Stimulated activated CD4-positive, alpha-beta T cell treated with anti-CD3 and anti-CD28 coated beads, Interleukin-1b, Interleukin-23, amount 100 ng/mL, for 4 hours (primary cell): ENCODE measurements around the gene FLAD1.
"Not testable (repeated sequence)": the region's sequence is repeated elsewhere in the genome, so short reads cannot be mapped to it uniquely, and the experiment has no call there.

Experiments
- DNase-seq, 2 donors: peaks; one replicate each; pipeline ENCODE4 v3.0.0-alpha.2; 2020; ENCODE audit warnings: low read depth in 2 of 2

FLAD1 gene

GRCh38 chr1:154988058-154988954 is 5.2 kb downstream of the FLAD1 start:
- DNase-seq, result no peak

GRCh38 chr1:154989195-154989860 is 6.2 kb downstream of the FLAD1 start:
- DNase-seq, result no peak

- DNase-seq, result no peak
These were observed 7.1 kb downstream of the FLAD1 start for GRCh38 chr1:154990276-154990675.

GRCh38 chr1:154992721-154993571 is 9.8 kb downstream of the FLAD1 start:
- DNase-seq, result no peak

- no peak for DNase-seq
These were observed 10.6 kb downstream of the FLAD1 start, which contains the start of gene LENEP for GRCh38 chr1:154993572-154994268. Gene LENEP (plus strand): TSS chr1:154993586. CDS start chr1:154993608, 22 bp downstream.

GRCh38 chr1:154994269-154994587 is 11.1 kb downstream of the FLAD1 start:
- no peak for DNase-seq

- DNase-seq, result no peak
These were observed 11.4 kb downstream of the FLAD1 start for GRCh38 chr1:154994591-154994990.

- DNase-seq, result not testable (repeated sequence)
These were observed 12.3 kb downstream of the FLAD1 start for GRCh38 chr1:154995301-154995983.

GRCh38 chr1:154996966-154997701 is 14.0 kb downstream of the FLAD1 start:
- DNase-seq, result no peak

GRCh38 chr1:154998201-154998780 is 15.1 kb downstream of the FLAD1 start:
- DNase-seq, result no peak

- peak; percentile 69 to 72 for DNase-seq
These were observed 15.8 kb downstream of the FLAD1 start for GRCh38 chr1:154998818-154999570.

- DNase-seq, result peak in 1 of 2 donors; percentile 59
These were observed 16.6 kb downstream of the FLAD1 start for GRCh38 chr1:154999571-155000410.

- DNase-seq, result no peak
These were observed 17.2 kb downstream of the FLAD1 start for GRCh38 chr1:155000411-155000725.

GRCh38 chr1:155000726-155001424 is 17.7 kb downstream of the FLAD1 start:
- DNase-seq, result peak; percentile 56 to 76

- DNase-seq, result no peak
These were observed 18.2 kb downstream of the FLAD1 start for GRCh38 chr1:155001425-155001674.

GRCh38 chr1:155001675-155002463 is 18.7 kb downstream of the FLAD1 start:
- peak; percentile 97 to 98 for DNase-seq
